AG09319 (cell line): ENCODE data around the gene GHRHR.

Experiments
- DNase-seq: peaks from one replicate; pipeline ENCODE4 v3.0.0-alpha.2; 2010; ENCODE audit warnings: low read depth; ENCODE audit errors: extremely low read depth
- CTCF ChIP-seq: IDR thresholded peaks from 2 replicates; pipeline ENCODE4 v1.5.1; 2011; ENCODE audit warnings: low read depth, mild to moderate bottlenecking, inconsistent platforms, low read length, moderate library complexity

GHRHR gene

GRCh38 chr7:30968747-30969603 is 5.2 kb downstream of the GHRHR start:
- TF ChIP-seq CTCF = no peak
- no peak for DNase-seq

- DNase-seq = no peak
- no peak for TF ChIP-seq CTCF
These were observed 5.8 kb downstream of the GHRHR start for GRCh38 chr7:30969604-30969970.

- no peak for TF ChIP-seq CTCF
- DNase-seq = no peak
These were observed 6.3 kb downstream of the GHRHR start for GRCh38 chr7:30970074-30970473.

- TF ChIP-seq CTCF = no peak
- DNase-seq = no peak
These were observed 6.9 kb downstream of the GHRHR start for GRCh38 chr7:30970594-30971094.

GRCh38 chr7:30971440-30971839 is 7.7 kb downstream of the GHRHR start:
- TF ChIP-seq CTCF = no peak
- no peak for DNase-seq

GRCh38 chr7:30971840-30972563 is 8.2 kb downstream of the GHRHR start:
- no peak for TF ChIP-seq CTCF
- DNase-seq = no peak

- TF ChIP-seq CTCF = no peak
- no peak for DNase-seq
These were observed 9.5 kb downstream of the GHRHR start for GRCh38 chr7:30973292-30973691.
